ENCODE results near the gene SIGLEC7.

Gene SIGLEC7
- total RNA-seq: 0 reads per million in 3 experiments

GRCh38 chr19:51142119-51142518 is at the start of gene SIGLEC7:
Gene SIGLEC7, plus strand, starts transcription at chr19:51142301. Its CDS starts 69 bp downstream, at chr19:51142370.
- DNase-seq: no peak

GRCh38 chr19:51093101-51093500 is 49.0 kb upstream of the SIGLEC7 start:
- DNase-seq: no peak

- no peak for DNase-seq
Observed at GRCh38 chr19:51093510-51094345, 48.4 kb upstream of the SIGLEC7 start.

- no peak for DNase-seq
Observed at GRCh38 chr19:51094696-51095279, 47.3 kb upstream of the SIGLEC7 start.

GRCh38 chr19:51096473-51097165 is 45.5 kb upstream of the SIGLEC7 start:
- no peak for DNase-seq

- peak; percentile 49 for DNase-seq
Observed at GRCh38 chr19:51097166-51097738, 44.8 kb upstream of the SIGLEC7 start.

GRCh38 chr19:51097796-51098195 is 44.3 kb upstream of the SIGLEC7 start:
- DNase-seq: no peak

GRCh38 chr19:51098365-51099046 is 43.6 kb upstream of the SIGLEC7 start:
- peak; percentile 10 for DNase-seq

- DNase-seq: no peak
Observed at GRCh38 chr19:51099047-51099382, 43.1 kb upstream of the SIGLEC7 start.

- no peak for DNase-seq
Observed at GRCh38 chr19:51100601-51101000, 41.5 kb upstream of the SIGLEC7 start.

- no peak for DNase-seq
Observed at GRCh38 chr19:51101171-51101865, 40.8 kb upstream of the SIGLEC7 start.

- DNase-seq: no peak
Observed at GRCh38 chr19:51102991-51103390, 39.1 kb upstream of the SIGLEC7 start.

- no peak for DNase-seq
Observed at GRCh38 chr19:51103926-51104341, 38.2 kb upstream of the SIGLEC7 start.

- no peak for DNase-seq
Observed at GRCh38 chr19:51107406-51108065, 34.6 kb upstream of the SIGLEC7 start.

- DNase-seq: peak; percentile 98
Observed at GRCh38 chr19:51108066-51108804, 33.9 kb upstream of the SIGLEC7 start, which contains the start of gene CTU1. Gene CTU1, minus strand, starts transcription at chr19:51108409. Its CDS starts 3,840 bp downstream, at chr19:51104569.

GRCh38 chr19:51108805-51109146 is 33.3 kb upstream of the SIGLEC7 start:
- no peak for DNase-seq

- no peak for DNase-seq
Observed at GRCh38 chr19:51110666-51110971, 31.5 kb upstream of the SIGLEC7 start.

- DNase-seq: no peak
Observed at GRCh38 chr19:51111606-51112005, 30.5 kb upstream of the SIGLEC7 start.

- DNase-seq: peak; percentile 31
Observed at GRCh38 chr19:51114087-51114729, 27.9 kb upstream of the SIGLEC7 start.

- peak; percentile 15 for DNase-seq
Observed at GRCh38 chr19:51116736-51117286, 25.3 kb upstream of the SIGLEC7 start.
